Inflammatory macrophage treated with lipopolysaccharide for 1 hour (primary cell): ENCODE measurements around the gene KNDC1.

Experiments used
- DNase-seq, 2 donors: peaks; one replicate each; pipeline ENCODE4 v3.0.0-alpha.2; 2020 to 2022

KNDC1 gene

DNA sequence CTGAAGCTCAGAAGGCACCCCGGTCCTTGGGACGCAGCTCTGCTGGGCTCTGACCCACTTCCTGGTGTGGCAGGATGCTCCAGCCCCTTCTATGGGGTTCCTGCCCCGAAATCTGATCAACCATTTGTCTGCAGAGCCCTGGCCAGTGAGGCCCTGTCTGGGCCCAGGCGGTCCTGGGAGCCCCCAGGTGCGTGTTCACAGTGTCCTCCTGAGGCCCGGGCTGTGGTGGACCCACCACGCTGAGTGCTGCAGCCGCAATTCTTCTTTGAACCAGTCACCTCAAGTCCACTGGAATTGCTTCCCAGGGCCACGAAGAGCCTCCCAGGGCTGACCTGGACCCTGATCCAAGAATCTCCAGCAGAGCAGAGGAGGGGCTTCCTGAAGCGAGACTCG, 19.1 kb downstream of the KNDC1 start:
- no peak for DNase-seq

DNA sequence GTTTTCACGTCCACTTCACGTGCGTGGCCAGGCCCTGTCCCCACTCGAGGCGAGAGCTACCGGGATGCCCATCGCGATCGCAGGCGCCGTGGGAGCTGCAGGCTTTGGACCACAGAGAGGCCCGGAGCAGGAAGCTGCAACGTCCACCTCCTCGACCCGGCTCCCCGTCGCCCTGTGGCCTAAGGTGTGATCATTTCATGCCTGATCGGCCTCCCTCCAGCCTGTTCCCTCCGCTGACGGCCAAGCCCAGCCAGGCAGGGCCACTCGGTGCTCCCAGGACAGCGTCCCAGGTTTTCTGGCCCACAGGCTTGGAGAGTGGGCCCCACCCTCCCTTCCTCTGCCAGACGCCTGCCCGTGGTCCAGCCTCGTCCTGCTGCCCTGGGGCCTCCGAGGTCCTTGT, 19.6 kb downstream of the KNDC1 start:
- no peak for DNase-seq

DNA sequence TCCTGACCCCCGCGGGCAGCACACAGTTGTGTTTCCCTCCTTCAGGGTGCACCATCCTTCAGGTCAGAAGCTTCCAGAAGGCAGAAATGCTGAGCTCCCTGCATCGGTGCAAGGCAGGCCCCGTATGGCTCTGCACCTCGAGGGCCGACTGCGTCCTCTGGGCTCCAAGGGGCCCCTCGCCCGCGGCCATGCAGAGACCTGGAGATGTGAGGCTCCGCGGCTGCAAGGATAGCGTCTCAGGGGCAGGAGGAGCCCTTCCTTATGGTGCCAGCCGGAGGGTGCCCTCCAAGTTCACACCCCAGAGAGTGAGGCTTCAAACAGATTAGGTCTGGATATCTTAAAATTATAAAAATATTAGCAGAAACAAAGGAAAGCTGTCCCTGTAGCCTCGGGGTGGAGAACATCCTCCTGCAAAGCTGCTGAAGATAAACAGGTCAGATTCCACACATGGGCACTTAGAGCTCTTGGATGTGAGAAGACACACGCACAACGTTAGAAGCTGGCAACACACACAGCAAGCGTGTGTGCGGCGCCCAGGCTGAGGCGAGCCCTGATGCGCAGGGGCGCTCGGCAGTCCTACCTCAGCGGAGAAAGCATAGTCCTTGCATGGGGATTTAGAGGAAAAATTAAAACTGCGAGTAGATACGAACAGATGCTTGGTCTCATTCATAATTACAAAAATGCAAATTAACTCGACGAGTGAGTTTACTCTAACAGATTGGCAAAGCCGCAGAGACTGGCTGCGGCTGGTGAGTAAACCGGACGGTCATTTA, 20.4 kb downstream of the KNDC1 start:
- no peak for DNase-seq

DNA sequence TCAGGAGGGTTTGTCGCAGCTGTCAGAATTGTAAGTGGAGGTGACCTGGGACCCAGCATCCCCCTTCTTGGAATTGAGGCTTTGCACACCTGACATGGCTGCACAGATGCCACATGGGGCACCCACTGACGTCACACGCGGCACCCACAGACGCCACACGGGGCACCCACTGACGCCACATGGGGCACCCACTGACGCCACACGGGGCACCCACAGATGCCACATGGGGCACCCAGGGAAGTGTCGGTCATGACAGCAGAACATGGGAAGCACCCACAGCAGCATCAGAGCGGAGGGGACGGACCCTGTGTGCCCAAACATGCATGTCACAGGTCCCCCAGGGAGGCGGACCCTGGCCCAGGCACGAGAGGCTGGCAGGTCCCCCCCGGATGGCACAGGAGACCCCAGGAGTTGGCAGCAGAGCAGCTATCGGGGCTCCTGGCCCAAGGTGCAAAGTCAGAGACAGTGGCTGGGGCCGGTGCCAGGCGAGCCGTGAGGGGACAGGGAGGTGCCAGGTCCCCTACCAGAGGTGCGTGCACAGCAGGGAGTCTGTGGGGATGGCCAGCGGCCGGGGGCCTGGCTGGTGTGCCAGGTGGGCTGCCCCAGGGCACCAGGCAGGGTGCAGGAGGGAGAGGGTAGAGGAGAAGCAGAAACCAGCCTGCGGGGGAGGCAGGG, 21.1 kb downstream of the KNDC1 start:
- DNase-seq, result no peak

DNA sequence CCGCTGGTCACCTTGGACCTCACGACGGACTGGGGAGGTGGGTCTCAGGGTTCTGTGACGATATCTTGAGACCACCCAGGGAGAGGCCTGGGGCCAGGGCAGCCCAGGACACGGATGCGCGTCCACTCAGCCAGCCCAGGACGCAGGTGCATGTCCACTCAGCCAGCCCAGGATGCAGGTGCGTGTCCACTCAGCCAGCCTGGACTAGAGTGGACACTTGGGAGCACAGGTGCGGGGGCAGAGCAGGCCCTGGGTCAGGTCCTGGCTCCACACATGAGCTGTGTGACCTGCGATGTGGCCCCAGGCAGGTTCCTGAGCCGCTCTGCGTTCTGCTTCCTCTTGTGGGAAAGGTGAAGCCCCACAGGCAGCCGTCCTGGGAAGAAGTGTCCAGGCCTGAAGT, 22.2 kb downstream of the KNDC1 start:
- DNase-seq, result no peak

DNA sequence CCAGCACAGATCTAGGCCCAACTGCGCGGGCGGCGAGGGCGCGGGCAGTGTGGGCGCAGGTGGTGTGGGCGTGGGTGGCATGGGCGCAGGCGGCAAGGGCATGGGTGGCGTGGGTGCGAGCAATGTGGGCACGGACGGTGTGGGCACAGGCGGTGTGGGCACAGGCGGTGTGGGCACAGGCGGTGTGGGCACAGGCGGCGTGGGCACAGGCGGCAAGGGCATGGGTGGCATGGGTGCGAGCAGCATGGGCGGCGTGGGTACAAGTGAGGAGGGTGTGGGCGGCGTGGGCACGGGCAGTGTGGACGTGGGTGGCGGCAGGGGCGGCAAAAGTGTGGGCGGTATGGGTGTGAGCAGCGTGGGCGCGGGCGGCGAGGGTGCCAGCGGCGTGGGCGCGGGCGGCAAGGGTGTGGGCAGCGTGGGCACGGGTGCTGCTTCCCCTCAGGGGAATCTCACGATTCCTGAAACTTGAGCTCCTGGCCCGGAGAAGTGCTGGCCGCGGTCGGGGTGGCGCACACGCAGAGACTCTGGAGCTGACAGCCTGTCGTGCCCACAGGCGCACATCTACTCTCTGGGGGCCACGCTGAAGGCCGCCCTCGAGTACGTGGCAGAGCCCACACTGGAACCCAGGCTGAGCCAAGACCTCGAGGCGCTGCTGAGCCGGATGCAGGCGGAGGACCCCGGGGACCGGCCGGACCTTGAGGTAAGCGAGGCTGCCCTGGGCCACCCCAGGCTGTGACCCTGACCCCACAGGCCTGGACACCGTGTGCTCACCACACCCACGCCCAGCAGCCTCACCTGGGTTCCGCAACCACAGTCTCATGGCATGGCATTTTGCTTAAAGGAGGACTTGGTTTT, 23.0 kb downstream of the KNDC1 start:
- DNase-seq, result no peak

DNA sequence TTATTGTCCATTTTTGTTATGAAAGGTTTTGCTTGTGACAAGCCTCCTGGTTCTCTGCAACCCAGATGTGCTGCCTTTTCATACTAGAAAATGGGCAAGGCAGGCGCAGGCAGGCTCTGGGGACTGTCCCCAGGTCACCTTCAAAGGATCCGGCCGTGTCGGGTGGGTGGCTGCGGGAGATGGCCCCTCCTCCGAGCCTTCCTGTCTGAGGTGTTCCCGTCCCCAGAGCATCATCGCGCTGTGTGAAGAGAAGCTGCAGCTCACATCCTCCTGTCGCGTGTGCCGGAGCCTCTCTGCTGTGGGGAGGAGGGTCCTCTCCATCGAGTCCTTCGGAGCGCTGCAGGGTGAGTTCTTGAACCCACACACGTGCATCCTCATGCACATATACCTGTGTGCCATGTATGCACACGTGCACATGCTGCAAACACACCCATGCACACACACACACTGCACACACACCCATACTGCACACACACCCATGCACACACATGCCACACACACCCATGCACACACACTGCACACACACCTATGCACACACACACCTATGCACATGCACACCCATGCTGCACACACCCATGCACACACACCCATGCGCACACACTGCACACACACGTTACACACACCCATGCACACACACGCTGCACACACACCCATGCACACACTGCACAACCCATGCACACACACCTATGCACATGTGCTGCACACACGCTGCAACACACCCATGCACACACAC, 23.8 kb downstream of the KNDC1 start:
- DNase-seq, result no peak

DNA sequence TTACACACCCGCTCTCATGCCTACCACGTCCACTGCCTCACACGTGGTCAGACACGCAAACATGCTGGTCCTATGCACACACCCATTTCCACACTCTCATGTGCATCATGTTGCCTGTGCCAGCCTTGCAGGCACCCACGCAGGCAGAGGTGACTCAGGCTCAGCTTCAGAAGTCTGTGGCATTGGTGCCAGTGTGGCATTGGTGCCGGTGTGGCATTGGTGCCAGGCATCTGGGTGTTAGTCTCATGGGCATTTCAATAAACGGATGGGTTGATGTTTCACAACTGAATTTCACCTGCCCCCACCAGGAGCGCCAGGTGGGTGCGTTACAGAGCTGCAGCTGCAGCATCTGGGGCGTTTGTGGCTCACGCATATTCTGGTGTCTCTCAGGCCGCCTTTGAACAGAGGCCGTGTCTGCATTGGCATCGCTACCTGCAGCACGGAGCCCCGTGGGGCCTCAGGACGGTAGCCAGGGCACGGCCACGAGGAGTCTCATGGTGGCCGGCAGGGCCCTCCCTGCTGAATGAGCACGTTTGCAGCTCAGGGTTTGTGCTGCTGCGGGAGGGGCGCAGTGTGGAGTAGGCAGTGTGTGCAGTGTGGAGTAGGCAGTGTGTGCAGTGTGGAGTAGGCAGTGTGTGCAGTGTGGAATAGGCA, 24.7 kb downstream of the KNDC1 start:
- DNase-seq, result no peak

DNA sequence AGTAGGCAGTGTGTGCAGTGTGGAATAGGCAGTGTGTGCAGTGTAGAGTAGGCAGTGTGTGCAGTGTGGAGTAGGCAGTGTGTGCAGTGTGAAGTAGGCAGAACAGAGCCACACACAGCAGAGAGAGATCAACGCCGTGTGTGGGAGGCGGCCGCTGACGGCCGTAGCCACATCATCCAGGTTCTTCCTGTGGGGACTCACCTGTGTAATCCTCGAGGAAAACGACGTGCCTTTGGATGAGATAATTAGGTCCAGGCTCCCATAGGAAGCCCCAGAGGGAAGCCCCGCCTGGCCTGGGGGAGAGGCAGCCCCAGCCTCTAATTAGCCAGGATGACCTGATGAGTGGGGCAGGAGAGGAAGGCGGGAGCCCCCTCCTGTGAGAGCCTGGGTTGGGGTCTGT, 25.4 kb downstream of the KNDC1 start:
- no peak for DNase-seq

DNA sequence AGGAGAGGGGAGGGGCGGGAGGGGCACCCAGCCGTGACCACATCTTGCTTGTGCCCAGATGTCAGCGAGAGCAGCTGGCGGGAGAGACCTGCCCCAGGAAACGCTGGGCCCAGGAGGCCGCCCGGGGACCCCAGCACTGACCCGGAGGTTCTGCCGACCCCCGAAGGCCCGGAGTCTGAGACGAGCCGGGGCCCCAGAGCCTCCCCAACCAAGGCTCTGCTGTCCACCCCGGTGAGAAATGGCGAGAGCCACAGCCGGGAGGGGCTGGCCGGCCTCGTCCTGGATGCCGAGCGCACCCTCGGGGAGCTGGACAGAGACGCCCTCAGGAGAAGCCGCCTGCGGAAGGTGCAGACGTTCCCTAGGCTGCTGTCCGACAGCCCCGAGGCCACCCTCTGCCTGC, 25.9 kb downstream of the KNDC1 start:
- DNase-seq, result no peak

DNA sequence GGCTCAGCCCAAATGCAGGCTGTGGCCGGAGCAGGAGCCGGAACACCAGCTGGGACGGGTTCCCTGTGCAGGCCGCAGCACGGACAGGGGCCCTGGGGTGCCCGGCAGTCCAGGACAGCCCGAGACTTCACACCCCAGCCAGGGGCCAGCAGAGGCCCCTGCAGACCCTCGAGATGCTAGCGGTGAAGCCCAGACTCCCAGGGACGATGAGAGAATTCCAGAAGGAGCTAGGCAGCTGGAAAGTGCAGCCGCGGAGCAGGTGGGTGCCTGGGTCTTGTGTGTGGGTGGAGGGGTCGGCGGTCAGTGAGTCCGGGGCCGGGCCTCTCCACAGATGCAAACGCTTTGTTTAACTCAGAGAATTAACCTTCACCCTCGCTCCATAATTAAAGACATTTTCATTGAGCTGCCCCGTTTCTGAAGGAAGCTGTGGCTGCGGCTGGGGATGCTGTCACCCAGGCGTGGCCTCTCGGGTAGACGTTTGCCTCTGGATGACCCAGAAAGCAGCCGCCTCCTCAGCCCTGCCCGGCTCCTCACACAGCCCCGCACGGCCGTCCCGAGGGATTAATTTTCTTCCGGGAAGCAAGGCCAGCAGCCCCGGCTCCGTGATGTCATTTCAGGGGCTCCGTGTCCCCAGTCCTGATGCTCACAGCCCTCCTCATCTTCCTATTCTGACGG, 26.5 kb downstream of the KNDC1 start:
- DNase-seq, result no peak

DNA sequence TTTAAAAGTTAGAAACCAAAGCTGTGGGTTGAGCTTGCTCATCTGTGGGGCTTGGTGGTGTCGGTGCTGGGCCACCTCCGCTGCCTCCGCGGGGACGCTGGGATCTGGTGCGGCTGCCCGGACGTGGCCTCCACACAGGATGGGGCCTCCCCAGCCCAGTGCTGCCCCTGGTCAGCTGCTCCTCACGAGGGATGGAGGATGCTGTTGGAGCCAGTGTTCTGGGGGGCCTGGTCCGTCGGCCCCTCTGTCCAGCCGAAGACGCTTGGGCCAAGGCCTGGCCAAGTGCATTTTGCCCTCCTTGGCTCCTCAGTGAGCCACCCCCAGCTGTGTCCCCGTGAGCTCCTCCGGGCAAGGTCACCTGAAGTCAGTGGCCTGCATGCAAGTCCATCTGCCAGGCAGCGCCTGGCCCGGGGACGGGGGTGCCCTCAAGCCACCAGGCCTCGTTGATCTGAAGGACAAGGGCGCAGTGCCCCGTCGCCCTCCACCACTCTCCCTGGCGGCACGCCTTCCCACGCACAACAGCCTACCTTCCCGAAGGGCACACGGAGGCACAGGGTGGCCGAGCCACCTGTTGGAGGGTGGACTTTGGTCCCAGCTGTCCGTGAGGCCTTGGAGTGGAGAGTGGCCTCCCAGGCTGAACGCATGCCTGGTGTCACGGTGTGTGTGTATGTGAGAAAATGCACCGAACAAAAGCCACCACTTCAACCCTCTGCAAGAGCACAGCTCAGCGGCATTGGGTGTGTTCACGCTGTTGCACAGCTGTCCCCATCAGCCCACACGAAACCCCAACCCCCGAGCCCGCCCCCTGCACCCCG, 27.3 kb downstream of the KNDC1 start:
- no peak for DNase-seq

DNA sequence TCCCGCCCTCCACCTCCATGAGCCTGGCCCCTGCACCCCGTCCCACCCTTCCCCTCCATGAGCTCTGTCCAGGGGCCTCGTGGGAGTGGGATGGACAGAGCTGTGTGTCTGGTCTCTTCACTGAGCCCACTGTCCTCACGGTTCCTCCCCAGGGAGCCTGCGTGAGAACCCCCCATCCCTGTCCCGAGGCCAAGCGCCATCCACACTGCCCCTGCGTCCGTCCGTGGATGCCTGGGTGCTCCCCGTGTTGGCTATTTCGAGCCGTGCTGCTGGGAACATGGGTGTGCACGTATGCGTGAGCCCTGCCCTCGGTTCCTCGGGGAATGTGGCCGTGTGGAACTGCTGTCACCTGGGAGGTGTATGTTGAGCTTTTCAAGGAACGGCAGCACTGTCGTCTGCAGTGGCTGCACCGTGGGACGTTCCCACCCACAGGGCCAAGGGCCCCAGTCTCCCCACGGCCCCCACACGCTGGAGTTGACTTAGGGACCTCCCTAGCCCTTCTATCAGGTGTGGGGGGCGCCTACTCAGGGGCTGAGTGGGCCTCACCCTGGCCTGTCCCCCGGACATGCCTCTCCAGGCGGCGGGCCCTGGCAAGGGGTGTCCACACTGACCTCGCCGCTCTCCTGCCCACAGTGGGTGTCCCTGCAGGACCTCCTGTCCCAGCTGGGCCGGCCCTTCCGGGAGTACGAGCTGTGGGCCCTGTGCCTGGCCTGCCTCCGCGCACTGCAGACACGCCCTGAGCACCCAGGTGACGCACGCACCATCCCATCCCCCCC, 28.1 kb downstream of the KNDC1 start:
- no peak for DNase-seq

DNA sequence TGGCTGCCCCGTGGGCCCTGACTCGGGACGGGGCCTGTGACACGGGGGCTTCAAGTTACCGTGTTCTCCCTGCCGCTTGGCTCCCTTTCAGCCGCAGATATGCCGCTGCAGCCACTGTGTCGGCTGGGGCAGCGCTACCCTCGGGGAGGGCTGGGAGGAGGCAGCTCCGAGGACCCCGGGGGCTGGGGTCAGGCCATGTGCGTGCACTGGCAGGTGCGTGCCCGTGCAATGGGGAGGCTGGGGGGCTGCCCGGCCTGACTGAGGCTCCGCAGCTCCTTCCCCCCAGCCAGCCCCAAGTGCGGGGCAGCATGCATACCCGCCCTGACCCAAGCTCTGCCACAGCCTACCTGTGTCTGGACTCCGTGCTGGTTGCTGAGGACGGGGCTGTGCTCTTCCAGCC, 29.2 kb downstream of the KNDC1 start:
- DNase-seq, result no peak

DNA sequence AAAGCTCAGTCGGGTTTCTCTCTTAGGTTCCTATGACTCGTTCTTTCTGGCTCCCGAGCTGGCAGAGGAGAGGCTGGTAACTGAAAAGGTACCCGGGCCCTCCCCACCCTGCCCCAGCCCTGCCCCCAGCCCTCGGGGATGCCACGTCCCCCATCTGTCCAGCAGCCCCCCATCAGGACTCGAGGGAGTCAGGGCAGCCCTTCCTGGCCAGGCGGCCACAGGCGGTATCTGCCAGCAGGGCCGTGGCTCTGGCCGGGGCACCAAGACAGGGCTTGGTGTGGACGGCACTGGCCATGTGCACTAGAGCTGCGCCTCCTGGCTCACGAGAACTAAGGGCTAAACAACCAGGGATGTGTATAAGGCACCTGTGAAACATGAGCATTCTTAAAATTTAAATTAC, 29.7 kb downstream of the KNDC1 start:
- no peak for DNase-seq

DNA sequence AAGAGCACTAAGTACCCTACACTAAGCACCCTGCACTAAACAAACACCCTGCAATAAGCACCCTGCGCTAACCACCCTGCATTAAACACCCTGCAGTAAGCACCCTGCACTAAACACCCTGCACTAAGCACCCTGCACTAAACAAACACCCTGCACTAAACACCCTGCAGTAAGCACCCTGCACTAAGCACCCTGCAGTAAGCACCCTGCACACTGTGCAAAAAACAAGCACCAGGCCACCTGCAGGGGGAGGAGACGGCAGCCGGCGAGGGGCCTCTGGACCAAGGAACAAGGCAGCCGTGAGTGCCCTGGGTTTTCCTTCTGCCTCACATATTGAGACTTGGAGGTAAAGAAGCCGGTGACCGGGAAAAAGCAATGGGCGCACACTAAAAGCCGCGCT, 30.2 kb downstream of the KNDC1 start:
- no peak for DNase-seq

DNA sequence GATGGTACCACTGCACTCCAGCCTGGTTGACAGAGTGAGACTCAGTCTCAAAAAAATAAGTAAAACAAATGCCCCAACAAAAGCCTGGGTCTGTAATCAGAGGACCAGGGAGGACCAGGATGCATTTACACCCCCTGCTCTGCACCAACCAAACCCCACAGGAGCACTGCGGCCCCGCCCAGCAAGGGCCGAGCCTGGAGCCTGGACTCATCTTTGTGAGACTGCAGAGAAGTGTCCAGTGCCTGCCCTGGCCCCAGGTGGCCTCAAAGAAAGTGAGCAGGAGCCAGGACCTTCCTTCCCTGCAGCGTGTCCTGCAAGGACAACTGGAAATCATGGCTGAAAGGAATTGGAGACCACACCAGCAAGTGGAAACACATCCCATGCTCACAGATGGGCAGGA, 31.6 kb downstream of the KNDC1 start:
- no peak for DNase-seq

DNA sequence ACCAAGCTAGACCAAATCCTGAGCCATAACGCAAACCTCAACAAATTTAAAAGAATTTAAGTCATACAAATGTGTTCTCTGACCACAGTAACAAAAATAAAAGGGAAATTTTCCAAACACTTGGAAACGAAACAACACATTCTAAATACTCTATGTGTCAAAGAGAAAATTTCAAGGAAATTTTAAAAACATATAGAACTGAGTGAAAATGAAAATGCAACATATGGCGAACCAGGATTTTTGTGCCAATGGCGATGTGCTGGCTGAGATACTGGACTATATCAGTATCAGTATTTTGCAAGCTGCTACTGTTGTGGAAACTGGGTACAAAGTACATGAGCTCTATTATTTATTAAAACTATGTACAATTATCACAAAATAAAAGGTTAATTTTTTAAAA, 34.1 kb downstream of the KNDC1 start:
- DNase-seq, result no peak

DNA sequence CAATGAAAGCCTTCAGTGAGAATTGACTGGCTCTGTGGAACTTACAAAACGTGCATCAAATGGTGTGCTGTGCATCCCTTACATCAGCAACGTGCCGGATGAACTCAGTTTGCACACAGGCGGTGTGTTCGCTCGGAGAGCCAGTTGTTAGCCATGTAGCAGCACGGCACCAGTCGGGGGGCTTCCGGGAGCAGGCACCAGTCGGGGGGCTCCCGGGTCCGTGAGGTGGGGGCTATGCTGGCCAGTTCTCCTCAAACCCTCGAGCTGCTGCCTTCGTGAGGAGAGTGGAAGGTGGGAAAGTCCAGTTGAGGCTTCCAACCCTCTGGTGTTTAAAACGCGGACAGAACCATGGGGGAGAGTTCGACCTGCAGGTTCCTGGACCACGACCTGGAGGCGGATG, 35.1 kb downstream of the KNDC1 start:
- DNase-seq, result no peak

DNA sequence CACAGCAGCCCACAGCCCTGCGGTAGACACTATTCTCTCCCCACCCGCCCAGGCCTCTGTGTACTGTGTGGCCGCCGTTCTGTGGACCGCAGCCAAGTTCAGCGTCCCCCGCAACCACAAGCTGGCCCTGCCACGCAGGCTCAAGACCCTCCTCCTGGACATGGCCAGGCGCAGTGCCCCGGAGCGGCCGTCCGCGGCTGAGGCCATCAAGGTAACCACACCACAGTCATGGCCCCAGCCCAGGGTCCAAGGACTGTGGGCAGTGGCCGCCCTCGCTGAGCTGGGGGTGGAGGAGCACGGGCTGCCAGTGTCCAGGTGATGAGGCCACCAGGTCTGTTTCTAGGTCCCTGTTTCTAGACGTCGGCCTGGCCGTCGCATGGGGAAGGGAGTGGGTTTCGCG, 35.6 kb downstream of the KNDC1 start:
- DNase-seq, result no peak
